Cardiac muscle cell (in vitro differentiated cells and primary cell): ENCODE data around the gene MRPL24. TPM values are rescaled to one million over a fixed set of nuclear protein-coding genes. Genes with fewer than 3 reads are reported as not detected.
A peak's percentile ranks its signal among the peaks of the same experiment; 100 is the strongest.

Experiments used
- DNase-seq, 2 donors: peaks; one replicate each; pipeline versions ENCODE4 v3.0.0 to v3.0.0-alpha.2; 2010 to 2017; ENCODE audit warnings: low read depth in 1 of 2, low spot score in 1 of 2
- H3K27ac ChIP-seq: fragments of 200-600 bp; sonication (generic); 2 replicates; pipeline ENCODE4 v1.5.1; 2016
- H3K27me3 ChIP-seq: fragments of 200-600 bp; sonication (generic); 2 replicates; pipeline ENCODE4 v1.6.0; 2016; ENCODE audit warnings: control low read depth
- H3K36me3 ChIP-seq: fragments of 200-600 bp; sonication (generic); 2 replicates; pipeline ENCODE4 v1.5.1; 2016; ENCODE audit warnings: control low read depth
- H3K4me1 ChIP-seq: fragments of 200-600 bp; sonication (generic); 2 replicates; pipeline ENCODE4 v1.8.1; 2017; ENCODE audit warnings: low read depth, mild to moderate bottlenecking, mixed run types
- H3K4me3 ChIP-seq: fragments of 200-600 bp; sonication (generic); 2 replicates; pipeline ENCODE4 v1.5.1; 2016; ENCODE audit warnings: mild to moderate bottlenecking
- H3K9me3 ChIP-seq: fragments of 200-600 bp; sonication (generic); 2 replicates; pipeline ENCODE4 v1.5.1; 2017; ENCODE audit warnings: low read depth, mild to moderate bottlenecking, control low read depth
- CTCF ChIP-seq: IDR thresholded peaks from 2 replicates; pipeline ENCODE4 v1.5.1; 2012; ENCODE audit warnings: low read depth, mild to moderate bottlenecking, low read length
- polyA plus RNA-seq: library from polyadenylated mRNA; unstranded; fragments of >200 nt; fragmentation: Nextera tagmentation; extraction: Ambion mirVana; gene quantifications from 2 replicates; pipeline ENCODE4 v1.2.1, GENCODE V29; 2016
- total RNA-seq: library from RNA; depleted of rRNA; stranded (reverse); fragments of >200 nt; gene quantifications from 2 replicates; pipeline ENCODE4 v1.2.3, GENCODE V29; 2016

Gene MRPL24
- total and polyA plus RNA-seq, 2 experiments from 2014 or later = 34.9 to 77.7 TPM

GRCh38 chr1:156781585-156782186 is 40.8 kb upstream of the MRPL24 start:
- TF ChIP-seq CTCF = no peak
- peak in 1 of 2 donors; percentile 56 for DNase-seq
- no peak overlapping the region for H3K27ac ChIP-seq
- H3K4me3 ChIP-seq = no peak overlapping the region
- H3K9me3 ChIP-seq = no peaks in the 10 kb centered on the region
- no peaks in the 10 kb centered on the region for H3K27me3 ChIP-seq
- peaks cover 26% of the 10 kb centered on the region for H3K36me3 ChIP-seq
- H3K4me1 ChIP-seq = peaks cover 15% of the 10 kb centered on the region

DNA sequence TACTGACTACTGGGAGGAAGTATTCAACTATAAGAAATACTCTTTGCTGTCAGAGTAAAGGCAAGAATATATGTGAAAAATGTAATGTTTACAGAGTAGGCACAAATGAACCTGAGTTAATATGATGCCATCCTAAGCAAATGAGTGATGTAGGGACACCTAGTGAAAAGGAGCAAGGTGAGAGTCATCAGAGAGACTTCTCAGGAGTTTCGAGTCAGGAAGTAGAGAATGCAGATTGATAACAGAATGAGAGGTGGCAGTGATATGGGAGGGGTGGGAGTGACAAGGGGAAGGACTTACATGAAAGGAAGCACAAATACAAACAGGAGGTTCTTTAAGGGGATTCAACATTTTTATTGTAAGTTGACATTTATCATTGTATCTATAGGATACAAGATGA is 36.7 kb upstream of the MRPL24 start:
- peaks cover 3% of the 10 kb centered on the region for H3K36me3 ChIP-seq
- no peak for DNase-seq
- H3K4me3 ChIP-seq = no peak overlapping the region
- H3K9me3 ChIP-seq = no peaks in the 10 kb centered on the region
- H3K27ac ChIP-seq = peak overlapping the region; percentile 71
- no peaks in the 10 kb centered on the region for H3K27me3 ChIP-seq
- H3K4me1 ChIP-seq = peaks cover 30% of the 10 kb centered on the region
- no peak for TF ChIP-seq CTCF

- H3K9me3 ChIP-seq = no peaks in the 10 kb centered on the region
- TF ChIP-seq CTCF = no peak
- DNase-seq = peak in 1 of 2 donors; percentile 10
- peaks cover 36% of the 10 kb centered on the region for H3K4me1 ChIP-seq
- peak overlapping the region; percentile 71 for H3K27ac ChIP-seq
- no peaks in the 10 kb centered on the region for H3K27me3 ChIP-seq
- H3K36me3 ChIP-seq = no peaks in the 10 kb centered on the region
- H3K4me3 ChIP-seq = no peak overlapping the region
Observed at GRCh38 chr1:156776942-156777341, 36.1 kb upstream of the MRPL24 start.

- H3K27me3 ChIP-seq = no peaks in the 10 kb centered on the region
- no peak for DNase-seq
- TF ChIP-seq CTCF = no peak
- no peaks in the 10 kb centered on the region for H3K9me3 ChIP-seq
- no peaks in the 10 kb centered on the region for H3K36me3 ChIP-seq
- H3K4me1 ChIP-seq = peaks cover 48% of the 10 kb centered on the region
- H3K4me3 ChIP-seq = no peak overlapping the region
- peak overlapping the region; percentile 71 for H3K27ac ChIP-seq
Observed at GRCh38 chr1:156775799-156776198, 34.9 kb upstream of the MRPL24 start.

DNA sequence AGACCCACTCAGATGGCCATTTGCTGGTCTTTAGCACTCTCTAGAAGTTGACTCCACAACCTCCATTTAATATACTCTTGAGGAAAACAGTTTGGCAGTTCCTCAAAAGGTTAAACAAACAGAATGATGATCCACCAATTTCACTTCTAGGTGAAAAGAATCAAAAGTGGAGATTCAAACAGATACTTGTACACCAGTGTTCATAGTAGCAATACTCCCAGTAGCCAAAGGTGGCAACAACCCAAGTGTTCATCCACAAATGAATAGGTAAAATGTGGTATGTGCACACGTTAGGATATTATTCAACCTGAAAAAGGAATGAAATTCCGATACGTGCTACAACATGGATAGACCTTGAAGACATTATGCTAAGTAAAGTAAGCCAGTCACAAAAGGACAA is 32.7 kb upstream of the MRPL24 start:
- Histone ChIP-seq H3K27me3 (no peaks in the 10 kb centered on the region), H3K27ac (peak overlapping the region; percentile 86), H3K4me1 (peaks cover 57% of the 10 kb centered on the region), H3K36me3 (no peaks in the 10 kb centered on the region), H3K4me3 (peak overlapping the region; percentile 7), H3K9me3 (no peaks in the 10 kb centered on the region)
- TF ChIP-seq CTCF = no peak
- no peak for DNase-seq
